Measurements from ENCODE around the gene TMEM50B. TPM values are rescaled to one million over a fixed set of nuclear protein-coding genes. Genes with fewer than 3 reads are reported as not detected.

TMEM50B gene
- total RNA-seq, 1 donor from 2014 or later: 42.5 TPM

- Histone ChIP-seq H3K4me1 (peaks cover 59% of the 10 kb centered on the region), H3K27me3 (no peaks in the 10 kb centered on the region), H3K9me3 (no peaks in the 10 kb centered on the region), H3K4me3 (no peak overlapping the region), H3K36me3 (peaks cover 0 to 51% of the 10 kb centered on the region in 2 donors), H3K27ac (peak overlapping the region; percentile 70)
- TF ChIP-seq CTCF (IDR thresholded peaks at IDR 0.05): no peak
- TF ChIP-seq POLR2AphosphoS5 (IDR thresholded peaks at IDR 0.05; ENCODE audit: insufficient read depth in 1 of 2, low read depth in 1 of 2): no peak
- TF ChIP-seq POLR2A (IDR thresholded peaks at IDR 0.05): no peak
- intact Hi-C loops (cut with DNase I): no loop called here
- DNase-seq (ENCODE audit: extremely low spot score in 2 of 2): no peak
These were observed 48.9 kb downstream of the TMEM50B start for GRCh38 chr21:33430858-33431257.

- Histone ChIP-seq H3K27ac (peak overlapping the region; percentile 70), H3K36me3 (peaks cover 0 to 65% of the 10 kb centered on the region in 2 donors), H3K27me3 (no peaks in the 10 kb centered on the region), H3K9me3 (no peaks in the 10 kb centered on the region), H3K4me3 (no peak overlapping the region), H3K4me1 (peaks cover 39% of the 10 kb centered on the region)
- intact Hi-C loops (cut with DNase I): no loop called here
- no peak for DNase-seq (ENCODE audit: extremely low spot score in 2 of 2)
- no peak for TF ChIP-seq CTCF (IDR thresholded peaks at IDR 0.05)
- no peak for TF ChIP-seq POLR2A (IDR thresholded peaks at IDR 0.05)
These were observed 51.1 kb downstream of the TMEM50B start for GRCh38 chr21:33428669-33429068.

- TF ChIP-seq POLR2AphosphoS5 (IDR thresholded peaks at IDR 0.05; ENCODE audit: insufficient read depth in 1 of 2, low read depth in 1 of 2) (no peak), POLR2A (IDR thresholded peaks at IDR 0.05) (no peak), CTCF (IDR thresholded peaks at IDR 0.05) (no peak)
- H3K9me3 ChIP-seq: no peaks in the 10 kb centered on the region
- H3K4me1 ChIP-seq: peaks cover 27% of the 10 kb centered on the region
- intact Hi-C loops (cut with DNase I): no loop called here
- no peak overlapping the region for H3K4me3 ChIP-seq
- peaks cover 0 to 58% of the 10 kb centered on the region in 2 donors for H3K36me3 ChIP-seq
- H3K27ac ChIP-seq: no peak overlapping the region
- no peaks in the 10 kb centered on the region for H3K27me3 ChIP-seq
- DNase-seq (ENCODE audit: extremely low spot score in 2 of 2): no peak
These were observed 52.7 kb downstream of the TMEM50B start for GRCh38 chr21:33427051-33427450.

GRCh38 chr21:33425825-33426224, 53.9 kb downstream of the TMEM50B start:
- Histone ChIP-seq H3K36me3 (peaks cover 4 to 57% of the 10 kb centered on the region in 2 donors), H3K4me3 (no peak overlapping the region), H3K9me3 (no peaks in the 10 kb centered on the region), H3K27me3 (no peaks in the 10 kb centered on the region), H3K4me1 (peaks cover 27% of the 10 kb centered on the region), H3K27ac (no peak overlapping the region)
- TF ChIP-seq CTCF (IDR thresholded peaks at IDR 0.05): no peak
- no peak for TF ChIP-seq POLR2A (IDR thresholded peaks at IDR 0.05)
- no peak for TF ChIP-seq POLR2AphosphoS5 (IDR thresholded peaks at IDR 0.05; ENCODE audit: insufficient read depth in 1 of 2, low read depth in 1 of 2)
- intact Hi-C loops (cut with DNase I): no loop called here
- no peak for DNase-seq (ENCODE audit: extremely low spot score in 2 of 2)

- Histone ChIP-seq H3K27me3 (no peaks in the 10 kb centered on the region), H3K27ac (no peak overlapping the region), H3K9me3 (no peaks in the 10 kb centered on the region), H3K4me1 (peaks cover 27% of the 10 kb centered on the region), H3K4me3 (no peak overlapping the region), H3K36me3 (peaks cover 4 to 53% of the 10 kb centered on the region in 2 donors)
- TF ChIP-seq POLR2AphosphoS5 (IDR thresholded peaks at IDR 0.05; ENCODE audit: insufficient read depth in 1 of 2, low read depth in 1 of 2) (no peak), CTCF (IDR thresholded peaks at IDR 0.05) (no peak), POLR2A (IDR thresholded peaks at IDR 0.05) (no peak)
- DNase-seq (ENCODE audit: extremely low spot score in 2 of 2): no peak
- intact Hi-C loops (cut with DNase I): no loop called here
These were observed 55.6 kb downstream of the TMEM50B start for GRCh38 chr21:33424214-33424613.

Measured in vagina (tissue), 2 donors.